ENCODE results near the gene CACNG4.

GRCh38 chr17:67018471-67019434 is 54.2 kb downstream of the CACNG4 start:
- TF ChIP-seq GABPA (tag; conservative IDR thresholded peaks at IDR 0.05; ENCODE audit: low read depth) (no peak), HDAC6 (IDR thresholded peaks at IDR 0.05; ENCODE audit: low read depth, low read length) (no peak), CTCF (IDR thresholded peaks at IDR 0.05 in 2 of 3, conservative IDR thresholded peaks at IDR 0.05 in 1 of 3; ENCODE audit: insufficient read depth in 2 of 3, low read depth in 1 of 3, low read length in 3 of 3) (no peak), IRF2 (CRISPR knock-in tag; IDR thresholded peaks at IDR 0.05) (no peak), POLR2AphosphoS5 (IDR thresholded peaks at IDR 0.05; ENCODE audit: control insufficient read depth, insufficient read depth, low read depth, low read length) (no peak), CTBP1 (IDR thresholded peaks at IDR 0.05; ENCODE audit: borderline replicate concordance) (no peak), SPI1 (IDR thresholded peaks at IDR 0.05; ENCODE audit: borderline replicate concordance, low read depth, low read length) (no peak), SETDB1 (IDR thresholded peaks at IDR 0.05; ENCODE audit: low read length) (no peak), MCM2 (IDR thresholded peaks at IDR 0.05; ENCODE audit: low read depth) (no peak), SREBF1 (IDR thresholded peaks at IDR 0.05; ENCODE audit: borderline replicate concordance, low read depth, low read length) (no peak)

All from K562 (cell line).